Thymus (tissue), 11 donors: ENCODE measurements around the gene KLHL2. TPM values are rescaled to one million over a fixed set of nuclear protein-coding genes. Genes with fewer than 3 reads are reported as not detected.

Experiments used
- DNase-seq, 9 donors: peaks; one replicate each; pipeline ENCODE4 v3.0.0-alpha.2; 2013; ENCODE audit warnings: low spot score in 9 of 9, low read depth in 6 of 9, missing footprints in 1 of 9
- H3K27ac ChIP-seq, 2 donors: one replicate each; pipeline ENCODE4 v1.5.1; 2013; ENCODE audit warnings: control low read depth in 1 of 2, low read depth in 1 of 2, low read length in 1 of 2, mild to moderate bottlenecking in 1 of 2, moderate library complexity in 1 of 2
- H3K27me3 ChIP-seq, 2 donors: one replicate each; pipeline ENCODE4 v1.5.1; 2013; ENCODE audit warnings: low read length in 1 of 2; ENCODE audit not compliant: control insufficient read depth in 2 of 2, insufficient read depth in 1 of 2
- H3K36me3 ChIP-seq, 2 donors: one replicate each; pipeline ENCODE4 v1.5.1; 2013; ENCODE audit warnings: low read length in 1 of 2, mild to moderate bottlenecking in 1 of 2, moderate library complexity in 1 of 2; ENCODE audit not compliant: control insufficient read depth in 2 of 2, insufficient read depth in 2 of 2
- H3K4me1 ChIP-seq, 2 donors: one replicate each; pipeline ENCODE4 v1.5.1; 2013; ENCODE audit warnings: low read length in 2 of 2; ENCODE audit not compliant: control insufficient read depth in 2 of 2, insufficient read depth in 2 of 2
- H3K4me3 ChIP-seq, 2 donors: one replicate each; pipeline ENCODE4 v1.5.1; 2013; ENCODE audit warnings: low read length in 2 of 2, control low read depth in 1 of 2, mild to moderate bottlenecking in 1 of 2
- H3K9me3 ChIP-seq, 2 donors: one replicate each; pipeline ENCODE4 v1.5.1; 2013; ENCODE audit warnings: low read length in 1 of 2, mild to moderate bottlenecking in 1 of 2; ENCODE audit not compliant: control insufficient read depth in 2 of 2, insufficient read depth in 1 of 2
- WGBS: extraction: QIAGEN DNeasy Blood & Tissue Kit; methylation state at CpG from one replicate; pipeline ENCODE4 v1.1.7; 2013; 5-methylcytosine and 5-hydroxymethylcytosine counted together
- polyA plus RNA-seq: library from polyadenylated mRNA; stranded (reverse); fragments of 200-250 nt; gene quantifications from one replicate; pipeline ENCODE4 v1.2.3, GENCODE V29; 2013
- total RNA-seq: library from RNA; stranded (reverse); fragments of 120-200 nt; gene quantifications from one replicate; pipeline ENCODE4 v1.2.4, GENCODE V29; 2013
- donor health status: healthy.

KLHL2 gene
- total and polyA plus RNA-seq, 2 donors, result 12.1 to 29.3 TPM

- Histone ChIP-seq H3K4me1 (peaks cover 0 to 18% of the 10 kb centered on the region in 2 donors), H3K27ac (peak overlapping the region; percentile 72 to 74), H3K4me3 (peak overlapping the region; percentile 68 to 71), H3K27me3 (no peaks in the 10 kb centered on the region), H3K9me3 (no peaks in the 10 kb centered on the region), H3K36me3 (peaks cover 3 to 4% of the 10 kb centered on the region in 2 donors)
- under 1% methylated on average over 14 of the region's 14 CpGs for whole genome bisulfite sequencing
- peak in 2 of 9 donors; percentile 10 to 26 for DNase-seq
Observed at GRCh38 chr4:165326831-165327210, 119.5 kb downstream of the KLHL2 start.

- H3K27ac ChIP-seq, result peak within 1 kb of the TSS; percentile 84 to 86
- H3K4me3 ChIP-seq, result peak within 1 kb of the TSS; percentile 71 to 82
- under 1% methylated on average over 76 of the region's 76 CpGs for WGBS
- no peaks in the 10 kb centered on the region for H3K9me3 ChIP-seq
- peak; percentile 91 to 99 (median 97) for DNase-seq
- peaks cover 3 to 4% of the 10 kb centered on the region in 2 donors for H3K36me3 ChIP-seq
- no peaks in the 10 kb centered on the region for H3K27me3 ChIP-seq
- H3K4me1 ChIP-seq, result peaks cover 0 to 18% of the 10 kb centered on the region in 2 donors
Observed at GRCh38 chr4:165327211-165328100, 120.1 kb downstream of the KLHL2 start, which contains the start of gene MSMO1. Gene MSMO1 (plus strand): TSS chr4:165327669. CDS start chr4:165333371, 5,702 bp downstream.

GRCh38 chr4:165328101-165328425 lies 120.7 kb downstream of the KLHL2 start:
- peaks cover 0 to 18% of the 10 kb centered on the region in 2 donors for H3K4me1 ChIP-seq
- WGBS, result 2% methylated on average over 7 of the region's 7 CpGs
- H3K4me3 ChIP-seq, result peak overlapping the region; percentile 71 to 82
- H3K27ac ChIP-seq, result peak overlapping the region in 1 of 2 donors; percentile 84
- H3K27me3 ChIP-seq, result no peaks in the 10 kb centered on the region
- H3K36me3 ChIP-seq, result peaks cover 3 to 4% of the 10 kb centered on the region in 2 donors
- peak in 2 of 9 donors; percentile 4 to 8 for DNase-seq
- H3K9me3 ChIP-seq, result no peaks in the 10 kb centered on the region

GRCh38 chr4:165328708-165329107 lies 121.3 kb downstream of the KLHL2 start:
- H3K4me3 ChIP-seq, result peak overlapping the region in 1 of 2 donors; percentile 82
- H3K36me3 ChIP-seq, result peaks cover 3 to 4% of the 10 kb centered on the region in 2 donors
- peak overlapping the region in 1 of 2 donors; percentile 6 for H3K27ac ChIP-seq
- no peaks in the 10 kb centered on the region for H3K27me3 ChIP-seq
- H3K4me1 ChIP-seq, result peaks cover 0 to 18% of the 10 kb centered on the region in 2 donors
- 83% methylated on average over 4 of the region's 4 CpGs for WGBS
- H3K9me3 ChIP-seq, result no peaks in the 10 kb centered on the region
- DNase-seq, result no peak

GRCh38 chr4:165330071-165330470 lies 122.7 kb downstream of the KLHL2 start:
- Histone ChIP-seq H3K27me3 (no peaks in the 10 kb centered on the region), H3K27ac (no peak overlapping the region), H3K36me3 (peaks cover 3 to 17% of the 10 kb centered on the region in 2 donors), H3K9me3 (no peaks in the 10 kb centered on the region), H3K4me1 (peaks cover 0 to 18% of the 10 kb centered on the region in 2 donors), H3K4me3 (no peak overlapping the region)
- DNase-seq, result no peak
- 97% methylated on average over 2 of the region's 2 CpGs for WGBS

- H3K9me3 ChIP-seq, result no peaks in the 10 kb centered on the region
- H3K27ac ChIP-seq, result no peak overlapping the region
- H3K27me3 ChIP-seq, result no peaks in the 10 kb centered on the region
- 91% methylated on average over 5 of the region's 5 CpGs for WGBS
- H3K36me3 ChIP-seq, result peaks cover 3 to 23% of the 10 kb centered on the region in 2 donors
- DNase-seq, result no peak
- no peak overlapping the region for H3K4me3 ChIP-seq
- peaks cover 0 to 18% of the 10 kb centered on the region in 2 donors for H3K4me1 ChIP-seq
Observed at GRCh38 chr4:165330666-165331065, 123.3 kb downstream of the KLHL2 start.

GRCh38 chr4:165331359-165331758 lies 124.0 kb downstream of the KLHL2 start:
- Histone ChIP-seq H3K4me1 (peaks cover 0 to 15% of the 10 kb centered on the region in 2 donors), H3K27ac (no peak overlapping the region), H3K9me3 (no peaks in the 10 kb centered on the region), H3K4me3 (no peak overlapping the region), H3K27me3 (no peaks in the 10 kb centered on the region), H3K36me3 (peaks cover 3 to 23% of the 10 kb centered on the region in 2 donors)
- 96% methylated on average over 1 of the region's 1 CpG for WGBS
- DNase-seq, result no peak

- 95% methylated on average over 10 of the region's 10 CpGs for WGBS
- Histone ChIP-seq H3K27me3 (no peaks in the 10 kb centered on the region), H3K27ac (no peak overlapping the region), H3K36me3 (peaks cover 3 to 28% of the 10 kb centered on the region in 2 donors), H3K9me3 (no peaks in the 10 kb centered on the region), H3K4me3 (no peak overlapping the region), H3K4me1 (peaks cover 0 to 13% of the 10 kb centered on the region in 2 donors)
- DNase-seq, result no peak
Observed at GRCh38 chr4:165331823-165332222, 124.5 kb downstream of the KLHL2 start.

GRCh38 chr4:165332502-165332901 lies 125.1 kb downstream of the KLHL2 start:
- no peaks in the 10 kb centered on the region for H3K9me3 ChIP-seq
- no peak overlapping the region for H3K27ac ChIP-seq
- H3K4me3 ChIP-seq, result no peak overlapping the region
- no peak for DNase-seq
- peaks cover 3 to 28% of the 10 kb centered on the region in 2 donors for H3K36me3 ChIP-seq
- H3K4me1 ChIP-seq, result peaks cover 0 to 13% of the 10 kb centered on the region in 2 donors
- WGBS, result 94% methylated on average over 1 of the region's 1 CpG
- H3K27me3 ChIP-seq, result no peaks in the 10 kb centered on the region
